ENCODE results near the gene ATXN1. TPM values are rescaled to one million over a fixed set of nuclear protein-coding genes. Genes with fewer than 3 reads are reported as not detected.

The ATXN1 gene
- total and polyA plus RNA-seq, 2 experiments from 2014 or later, result 4.8 to 9.1 TPM

DNA sequence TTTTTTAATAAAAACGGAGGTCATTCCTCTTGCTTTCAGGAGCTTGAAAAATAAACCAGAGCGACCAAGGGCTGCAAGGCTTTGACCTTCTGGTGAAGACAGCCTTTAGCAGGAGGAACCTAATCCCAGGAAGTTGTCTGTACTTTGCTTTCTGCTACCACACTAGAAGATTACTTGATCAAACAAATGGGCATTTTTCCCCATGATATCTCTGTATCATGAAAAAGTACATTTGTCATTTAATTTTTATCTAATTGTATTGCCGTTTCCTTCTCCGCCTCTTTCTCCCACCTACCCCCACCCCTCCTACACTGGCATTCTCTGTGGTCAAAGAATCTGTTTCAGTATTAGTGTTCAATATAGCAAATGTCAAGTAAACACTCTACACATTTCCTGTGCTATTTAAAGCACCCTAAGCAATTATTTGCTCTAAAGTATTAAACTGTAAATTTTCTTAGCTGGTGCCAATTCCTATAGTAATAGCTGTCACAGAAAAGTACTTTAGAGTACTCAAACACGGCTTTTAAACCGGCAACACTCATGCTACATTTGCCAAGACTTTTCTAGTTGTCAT, 29.7 kb downstream of the ATXN1 start:
- 0 out of 2 replicates have a peak, but pooled peaks cover 2% of the 10 kb centered on the region for H4K20me1 ChIP-seq (replicated peaks; ENCODE audit: insufficient read depth)
- no peak overlapping the region for H3K4me2 ChIP-seq
- H3K4me1 ChIP-seq (ENCODE audit: insufficient read depth), result peaks cover 2% of the 10 kb centered on the region; the same call in 1 of the 2 replicates
- H2AFZ ChIP-seq, result no peak overlapping the region
- no peaks in the 10 kb centered on the region for H3K36me3 ChIP-seq (ENCODE audit: insufficient read depth)
- H3K4me3 Mint-ChIP-seq, result no peak overlapping the region
- no peaks in the 10 kb centered on the region for H3K79me2 ChIP-seq (replicated peaks; ENCODE audit: insufficient read depth)
- H3K27ac Mint-ChIP-seq, result no peak overlapping the region
- TF ChIP-seq NANOG (IDR thresholded peaks at IDR 0.05; ENCODE audit: borderline replicate concordance) (no peak), REST (IDR thresholded peaks at IDR 0.05; ENCODE audit: unreplicated experiment) (no peak), ZNF462 (CRISPR knock-in tag; IDR thresholded peaks at IDR 0.05) (no peak), STAT1 (IDR thresholded peaks at IDR 0.05; ENCODE audit: unreplicated experiment) (no peak), EZH2phosphoT487 (IDR thresholded peaks at IDR 0.05; ENCODE audit: unreplicated experiment) (no peak), ZNF331 (CRISPR knock-in tag; IDR thresholded peaks at IDR 0.05; ENCODE audit: low read depth) (no peak), ETS1 (IDR thresholded peaks at IDR 0.05) (no peak), JUNB (IDR thresholded peaks at IDR 0.05; ENCODE audit: unreplicated experiment) (no peak), CREB1 (CRISPR knock-in tag; IDR thresholded peaks at IDR 0.05; ENCODE audit: low read depth) (no peak), ZNF114 (CRISPR knock-in tag; IDR thresholded peaks at IDR 0.05) (no peak), POLR2AphosphoS5 (IDR thresholded peaks at IDR 0.05; ENCODE audit: low read depth) (no peak), EZH2 (IDR thresholded peaks at IDR 0.05; ENCODE audit: low read depth, unreplicated experiment) (no peak)
- TF ChIP-seq, protein P1, sequence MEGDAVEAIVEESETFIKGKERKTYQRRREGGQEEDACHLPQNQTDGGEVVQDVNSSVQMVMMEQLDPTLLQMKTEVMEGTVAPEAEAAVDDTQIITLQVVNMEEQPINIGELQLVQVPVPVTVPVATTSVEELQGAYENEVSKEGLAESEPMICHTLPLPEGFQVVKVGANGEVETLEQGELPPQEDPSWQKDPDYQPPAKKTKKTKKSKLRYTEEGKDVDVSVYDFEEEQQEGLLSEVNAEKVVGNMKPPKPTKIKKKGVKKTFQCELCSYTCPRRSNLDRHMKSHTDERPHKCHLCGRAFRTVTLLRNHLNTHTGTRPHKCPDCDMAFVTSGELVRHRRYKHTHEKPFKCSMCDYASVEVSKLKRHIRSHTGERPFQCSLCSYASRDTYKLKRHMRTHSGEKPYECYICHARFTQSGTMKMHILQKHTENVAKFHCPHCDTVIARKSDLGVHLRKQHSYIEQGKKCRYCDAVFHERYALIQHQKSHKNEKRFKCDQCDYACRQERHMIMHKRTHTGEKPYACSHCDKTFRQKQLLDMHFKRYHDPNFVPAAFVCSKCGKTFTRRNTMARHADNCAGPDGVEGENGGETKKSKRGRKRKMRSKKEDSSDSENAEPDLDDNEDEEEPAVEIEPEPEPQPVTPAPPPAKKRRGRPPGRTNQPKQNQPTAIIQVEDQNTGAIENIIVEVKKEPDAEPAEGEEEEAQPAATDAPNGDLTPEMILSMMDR (conservative IDR thresholded peaks at IDR 0.05; ENCODE audit: low read depth in 2 of 2), result no peak
- H3F3A ChIP-seq (replicated peaks; ENCODE audit: low read depth), result no peaks in the 10 kb centered on the region
- H3K4me3 ChIP-seq, result no peak overlapping the region
- peaks cover 12% of the 10 kb centered on the region; the same call in 2 of the 3 replicates for H3K4me1 Mint-ChIP-seq
- H3K9me3 Mint-ChIP-seq, result no peaks in the 10 kb centered on the region
- no peak overlapping the region for H3K27ac ChIP-seq (ENCODE audit: low read depth)
- no peaks in the 10 kb centered on the region for H3K27me3 Mint-ChIP-seq (ENCODE audit: insufficient read depth, low read depth, poor library complexity)
- no peaks in the 10 kb centered on the region for H3K27me3 ChIP-seq (ENCODE audit: insufficient read depth)
- no peak for DNase-seq (ENCODE audit: low spot score)
- no peaks in the 10 kb centered on the region for H3K9me2 ChIP-seq (ENCODE audit: insufficient read depth)
- ATAC-seq, result no peak
- no peaks in the 10 kb centered on the region for H3K36me3 Mint-ChIP-seq (ENCODE audit: low read depth)

Measured in GM23338 (cell line).